Activated CD4-positive, alpha-beta T cell treated with anti-CD3 and anti-CD28 coated beads, Interleukin-10, Interleukin-2, amounts not matched to agents 100 ng/mL and 50 ng/mL, durations not matched to agents 16 hours and 8 hours (primary cell): ENCODE results near the gene ZC3HAV1L.
"Not testable (repeated sequence)": the region's sequence is repeated elsewhere in the genome, so short reads cannot be mapped to it uniquely, and the experiment has no call there.

ENCODE experiments used
- DNase-seq: peaks from one replicate; pipeline ENCODE4 v3.0.0-alpha.2; 2020

The ZC3HAV1L gene

GRCh38 chr7:139035586-139036353 is at the start of gene ZC3HAV1L:
Gene ZC3HAV1L (minus strand): TSS chr7:139036042. CDS start chr7:139036017, 25 bp downstream.
- peak; percentile 81 for DNase-seq

- DNase-seq = no peak
Measured at GRCh38 chr7:139084709-139085108, 48.9 kb upstream of the ZC3HAV1L start.

GRCh38 chr7:139081584-139081983 is 45.7 kb upstream of the ZC3HAV1L start:
- DNase-seq = no peak

- DNase-seq = no peak
Measured at GRCh38 chr7:139080905-139081304, 45.1 kb upstream of the ZC3HAV1L start.

GRCh38 chr7:139079861-139080260 is 44.0 kb upstream of the ZC3HAV1L start:
- no peak for DNase-seq

GRCh38 chr7:139078911-139079310 is 43.1 kb upstream of the ZC3HAV1L start:
- DNase-seq = no peak

- no peak for DNase-seq
Measured at GRCh38 chr7:139078399-139078798, 42.6 kb upstream of the ZC3HAV1L start.

- DNase-seq = not testable (repeated sequence)
Measured at GRCh38 chr7:139077706-139078105, 41.9 kb upstream of the ZC3HAV1L start.

GRCh38 chr7:139075871-139076686 is 40.2 kb upstream of the ZC3HAV1L start:
- no peak for DNase-seq

GRCh38 chr7:139075031-139075652 is 39.3 kb upstream of the ZC3HAV1L start:
- DNase-seq = peak; percentile 86

- no peak for DNase-seq
Measured at GRCh38 chr7:139072796-139073195, 37.0 kb upstream of the ZC3HAV1L start.

- DNase-seq = peak; percentile 34
Measured at GRCh38 chr7:139071680-139072079, 35.8 kb upstream of the ZC3HAV1L start.

GRCh38 chr7:139068544-139069399 is 32.9 kb upstream of the ZC3HAV1L start:
- DNase-seq = no peak

- no peak for DNase-seq
Measured at GRCh38 chr7:139066315-139066714, 30.5 kb upstream of the ZC3HAV1L start.

GRCh38 chr7:139065323-139065722 is 29.5 kb upstream of the ZC3HAV1L start:
- DNase-seq = no peak

GRCh38 chr7:139061416-139061815 is 25.6 kb upstream of the ZC3HAV1L start:
- DNase-seq = peak; percentile 58

- DNase-seq = no peak
Measured at GRCh38 chr7:139060695-139061237, 24.9 kb upstream of the ZC3HAV1L start.

- DNase-seq = no peak
Measured at GRCh38 chr7:139059905-139060304, 24.1 kb upstream of the ZC3HAV1L start.

GRCh38 chr7:139058943-139059342 is 23.1 kb upstream of the ZC3HAV1L start:
- DNase-seq = no peak

GRCh38 chr7:139055674-139056073 is 19.8 kb upstream of the ZC3HAV1L start:
- no peak for DNase-seq

- not testable (repeated sequence) for DNase-seq
Measured at GRCh38 chr7:139054656-139055055, 18.8 kb upstream of the ZC3HAV1L start.

- no peak for DNase-seq
Measured at GRCh38 chr7:139054101-139054500, 18.3 kb upstream of the ZC3HAV1L start.
